HepG2 (cell line): Measurements from ENCODE around the gene SOWAHA. TPM values are rescaled to one million over a fixed set of nuclear protein-coding genes. Genes with fewer than 3 reads are reported as not detected.
A peak's percentile ranks its signal among the peaks of the same experiment; 100 is the strongest.

Experiments used
- FOXA3 ChIP-seq: IDR thresholded peaks from 2 replicates; pipeline ENCODE4 v1.6.1; 2016; ENCODE audit warnings: missing genetic modification reagents, missing compliant biosample characterization
- FOXK2 ChIP-seq: fragments of 450-650 bp; IDR thresholded peaks from 2 replicates; pipeline ENCODE4 v1.6.1; 2016
- HMG20A ChIP-seq: IDR thresholded peaks from 2 replicates; pipeline ENCODE4 v1.6.1; 2016; ENCODE audit warnings: borderline replicate concordance
- KAT2B ChIP-seq: fragments of 150-350 bp; IDR thresholded peaks from 2 replicates; pipeline ENCODE4 v1.6.1; 2014; ENCODE audit warnings: low read depth, low read length, borderline replicate concordance
- MEF2D ChIP-seq: sonication (generic); formaldehyde crosslinking; IDR thresholded peaks from 2 replicates; pipeline ENCODE4 v1.5.1; 2020; ENCODE audit warnings: mild to moderate bottlenecking, missing genetic modification reagents
- NR3C1 ChIP-seq: sonication (generic); formaldehyde crosslinking; IDR thresholded peaks from 2 replicates; pipeline ENCODE4 v1.4.0; 2020; ENCODE audit warnings: missing genetic modification reagents
- RXRB ChIP-seq: IDR thresholded peaks from 2 replicates; pipeline ENCODE4 v1.6.1; 2016; ENCODE audit warnings: borderline replicate concordance, missing genetic modification reagents, missing compliant biosample characterization
- SIX1 ChIP-seq: sonication (generic); formaldehyde crosslinking; IDR thresholded peaks from 2 replicates; pipeline ENCODE4 v1.4.0; 2020; ENCODE audit warnings: missing genetic modification reagents, borderline replicate concordance
- THAP11 ChIP-seq: IDR thresholded peaks from 2 replicates; pipeline ENCODE4 v1.6.1; 2016; ENCODE audit warnings: missing biosample characterization, missing genetic modification reagents
- ZMYM4 ChIP-seq: sonication (generic); formaldehyde crosslinking; IDR thresholded peaks from 2 replicates; pipeline ENCODE4 v1.8.1; 2023; ENCODE audit warnings: mild to moderate bottlenecking, missing genetic modification reagents
- ZNF292 ChIP-seq: sonication (generic); formaldehyde crosslinking; IDR thresholded peaks from 2 replicates; pipeline ENCODE4 v1.8.1; 2022; ENCODE audit warnings: mild to moderate bottlenecking, low read depth, missing genetic modification reagents, borderline replicate concordance
- ZNF660 ChIP-seq: sonication (generic); formaldehyde crosslinking; IDR thresholded peaks from 2 replicates; pipeline ENCODE4 v1.5.1; 2020; ENCODE audit warnings: mild to moderate bottlenecking, low read depth, missing genetic modification reagents, borderline replicate concordance
- polyA plus RNA-seq, 8 experiments: library from polyadenylated mRNA; depleted of rRNA in 3 of 8; stranded (reverse) in 7 of 8; unstranded in 1 of 8; fragments of >200 nt; fragmentation: Illumina TruSeq in 4 of 8; extraction: Trizol in 4 of 8; gene quantifications; 2 replicates each; pipeline versions ENCODE4 v1.2.1 to v1.2.3, GENCODE V29; 2011 to 2016; ENCODE audit warnings: low read depth in 4 of 8, missing spikeins in 1 of 8, mixed read lengths in 1 of 8; ENCODE audit not compliant: insufficient read depth in 1 of 8
- total RNA-seq, 5 experiments: library from RNA; depleted of rRNA; stranded (reverse); fragments of >200 nt; fragmentation: Illumina TruSeq; extraction: Trizol; gene quantifications; 2 replicates each; pipeline ENCODE4 v1.2.3, GENCODE V29; 2016; ENCODE audit warnings: low read depth in 1 of 5
- TF ChIP-seq, protein P1 (sequence below): sonication (generic); formaldehyde crosslinking; IDR thresholded peaks from 2 replicates; pipeline ENCODE4 v1.4.0; 2020; ENCODE audit warnings: mild to moderate bottlenecking, missing genetic modification reagents
- TF ChIP-seq, protein P2 (sequence below): sonication (generic); formaldehyde crosslinking; IDR thresholded peaks from 2 replicates; pipeline ENCODE4 v1.4.0; 2020; ENCODE audit warnings: missing genetic modification reagents
- TF ChIP-seq, protein P3 (sequence below): sonication (generic); formaldehyde crosslinking; IDR thresholded peaks from 2 replicates; pipeline ENCODE4 v1.4.0; 2020; ENCODE audit warnings: missing genetic modification reagents
- TF ChIP-seq, protein P4 (sequence below): sonication (generic); formaldehyde crosslinking; IDR thresholded peaks from 2 replicates; pipeline ENCODE4 v1.5.1; 2020; ENCODE audit warnings: mild to moderate bottlenecking, missing genetic modification reagents, borderline replicate concordance
- TF ChIP-seq, protein P5 (sequence below): sonication (generic); formaldehyde crosslinking; IDR thresholded peaks from 2 replicates; pipeline ENCODE4 v1.5.0; 2020; ENCODE audit warnings: missing genetic modification reagents

Gene SOWAHA
- total and polyA plus RNA-seq, 2 of the 13 experiments (the other 11 are each of a cell fraction or from before 2014, with no cell fraction given) = 0.95 to 1.9 TPM

DNA sequence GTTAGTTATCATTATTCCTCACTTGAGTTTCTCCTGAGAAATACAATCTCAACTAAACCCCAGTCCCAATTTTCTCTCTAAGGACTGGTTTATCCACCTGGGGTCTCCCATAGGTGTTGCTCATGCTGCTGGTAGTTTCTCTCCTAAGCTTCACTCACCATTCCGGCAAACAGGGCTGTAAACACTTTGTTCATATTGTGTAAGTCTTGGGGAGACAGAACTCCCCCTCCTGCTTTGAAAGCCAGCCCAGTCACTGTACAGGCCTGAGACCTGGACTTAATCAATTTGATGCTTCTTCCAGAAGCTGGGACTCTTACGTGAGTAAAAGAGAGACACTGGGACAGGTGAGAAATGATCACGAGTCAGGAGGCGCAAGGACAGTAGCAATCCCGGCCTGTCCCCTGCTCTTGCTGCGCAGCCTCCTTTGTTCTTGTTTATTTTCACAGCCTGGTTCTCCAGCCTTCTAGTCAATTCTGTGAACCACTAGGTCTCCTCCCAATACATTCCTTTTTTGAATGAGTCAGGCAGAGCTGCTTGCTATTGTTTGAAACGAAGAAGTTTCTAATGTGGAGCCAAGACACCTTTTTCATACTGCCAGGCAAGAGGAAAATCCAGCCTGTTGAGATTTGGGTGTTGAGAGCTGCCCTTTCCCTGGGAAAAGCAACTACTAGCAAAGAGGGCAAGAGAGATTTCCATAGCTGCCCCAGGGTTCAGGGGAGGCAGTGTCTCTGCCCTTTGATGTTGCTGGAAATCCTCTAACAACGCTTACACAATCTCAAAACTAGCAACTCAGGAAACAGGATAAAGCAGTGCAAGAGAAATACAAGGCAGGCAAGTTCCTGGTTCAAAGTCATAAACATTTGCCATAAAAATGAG is 26.6 kb downstream of the SOWAHA start (continued):
- TF ChIP-seq, protein P1, sequence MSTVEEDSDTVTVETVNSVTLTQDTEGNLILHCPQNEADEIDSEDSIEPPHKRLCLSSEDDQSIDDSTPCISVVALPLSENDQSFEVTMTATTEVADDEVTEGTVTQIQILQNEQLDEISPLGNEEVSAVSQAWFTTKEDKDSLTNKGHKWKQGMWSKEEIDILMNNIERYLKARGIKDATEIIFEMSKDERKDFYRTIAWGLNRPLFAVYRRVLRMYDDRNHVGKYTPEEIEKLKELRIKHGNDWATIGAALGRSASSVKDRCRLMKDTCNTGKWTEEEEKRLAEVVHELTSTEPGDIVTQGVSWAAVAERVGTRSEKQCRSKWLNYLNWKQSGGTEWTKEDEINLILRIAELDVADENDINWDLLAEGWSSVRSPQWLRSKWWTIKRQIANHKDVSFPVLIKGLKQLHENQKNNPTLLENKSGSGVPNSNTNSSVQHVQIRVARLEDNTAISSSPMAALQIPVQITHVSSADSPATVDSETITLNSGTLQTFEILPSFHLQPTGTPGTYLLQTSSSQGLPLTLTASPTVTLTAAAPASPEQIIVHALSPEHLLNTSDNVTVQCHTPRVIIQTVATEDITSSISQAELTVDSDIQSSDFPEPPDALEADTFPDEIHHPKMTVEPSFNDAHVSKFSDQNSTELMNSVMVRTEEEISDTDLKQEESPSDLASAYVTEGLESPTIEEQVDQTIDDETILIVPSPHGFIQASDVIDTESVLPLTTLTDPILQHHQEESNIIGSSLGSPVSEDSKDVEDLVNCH (CRISPR knock-in tag) = no peak
- TF ChIP-seq HMG20A (CRISPR knock-in tag) (peak; percentile 48; the same call in 1 of the 2 replicates), RXRB (peak; percentile 90), THAP11 (peak; percentile 47; the same call in 1 of the 2 replicates), ZNF292 (CRISPR knock-in tag) (peak; percentile 81; the same call in 1 of the 2 replicates), ZMYM4 (CRISPR knock-in tag) (0 out of 2 replicates have a peak, but pooled peaks have one; percentile 45), MEF2D (CRISPR knock-in tag) (peak; percentile 56; the same call in 1 of the 2 replicates), FOXA3 (CRISPR knock-in tag) (peak; percentile 70), FOXK2 (peak; percentile 3; the same call in 1 of the 2 replicates), ZNF660 (no peak), NR3C1 (CRISPR knock-in tag) (no peak), SIX1 (no peak), KAT2B (no peak)
- TF ChIP-seq, protein P2, sequence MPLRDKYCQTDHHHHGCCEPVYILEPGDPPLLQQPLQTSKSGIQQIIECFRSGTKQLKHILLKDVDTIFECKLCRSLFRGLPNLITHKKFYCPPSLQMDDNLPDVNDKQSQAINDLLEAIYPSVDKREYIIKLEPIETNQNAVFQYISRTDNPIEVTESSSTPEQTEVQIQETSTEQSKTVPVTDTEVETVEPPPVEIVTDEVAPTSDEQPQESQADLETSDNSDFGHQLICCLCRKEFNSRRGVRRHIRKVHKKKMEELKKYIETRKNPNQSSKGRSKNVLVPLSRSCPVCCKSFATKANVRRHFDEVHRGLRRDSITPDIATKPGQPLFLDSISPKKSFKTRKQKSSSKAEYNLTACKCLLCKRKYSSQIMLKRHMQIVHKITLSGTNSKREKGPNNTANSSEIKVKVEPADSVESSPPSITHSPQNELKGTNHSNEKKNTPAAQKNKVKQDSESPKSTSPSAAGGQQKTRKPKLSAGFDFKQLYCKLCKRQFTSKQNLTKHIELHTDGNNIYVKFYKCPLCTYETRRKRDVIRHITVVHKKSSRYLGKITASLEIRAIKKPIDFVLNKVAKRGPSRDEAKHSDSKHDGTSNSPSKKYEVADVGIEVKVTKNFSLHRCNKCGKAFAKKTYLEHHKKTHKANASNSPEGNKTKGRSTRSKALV (CRISPR knock-in tag) = peak; percentile 52; the same call in 1 of the 2 replicates
- TF ChIP-seq, protein P3, sequence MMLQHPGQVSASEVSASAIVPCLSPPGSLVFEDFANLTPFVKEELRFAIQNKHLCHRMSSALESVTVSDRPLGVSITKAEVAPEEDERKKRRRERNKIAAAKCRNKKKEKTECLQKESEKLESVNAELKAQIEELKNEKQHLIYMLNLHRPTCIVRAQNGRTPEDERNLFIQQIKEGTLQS = 0 out of 2 replicates have a peak, but pooled peaks have one; percentile 20
- TF ChIP-seq, protein P4, sequence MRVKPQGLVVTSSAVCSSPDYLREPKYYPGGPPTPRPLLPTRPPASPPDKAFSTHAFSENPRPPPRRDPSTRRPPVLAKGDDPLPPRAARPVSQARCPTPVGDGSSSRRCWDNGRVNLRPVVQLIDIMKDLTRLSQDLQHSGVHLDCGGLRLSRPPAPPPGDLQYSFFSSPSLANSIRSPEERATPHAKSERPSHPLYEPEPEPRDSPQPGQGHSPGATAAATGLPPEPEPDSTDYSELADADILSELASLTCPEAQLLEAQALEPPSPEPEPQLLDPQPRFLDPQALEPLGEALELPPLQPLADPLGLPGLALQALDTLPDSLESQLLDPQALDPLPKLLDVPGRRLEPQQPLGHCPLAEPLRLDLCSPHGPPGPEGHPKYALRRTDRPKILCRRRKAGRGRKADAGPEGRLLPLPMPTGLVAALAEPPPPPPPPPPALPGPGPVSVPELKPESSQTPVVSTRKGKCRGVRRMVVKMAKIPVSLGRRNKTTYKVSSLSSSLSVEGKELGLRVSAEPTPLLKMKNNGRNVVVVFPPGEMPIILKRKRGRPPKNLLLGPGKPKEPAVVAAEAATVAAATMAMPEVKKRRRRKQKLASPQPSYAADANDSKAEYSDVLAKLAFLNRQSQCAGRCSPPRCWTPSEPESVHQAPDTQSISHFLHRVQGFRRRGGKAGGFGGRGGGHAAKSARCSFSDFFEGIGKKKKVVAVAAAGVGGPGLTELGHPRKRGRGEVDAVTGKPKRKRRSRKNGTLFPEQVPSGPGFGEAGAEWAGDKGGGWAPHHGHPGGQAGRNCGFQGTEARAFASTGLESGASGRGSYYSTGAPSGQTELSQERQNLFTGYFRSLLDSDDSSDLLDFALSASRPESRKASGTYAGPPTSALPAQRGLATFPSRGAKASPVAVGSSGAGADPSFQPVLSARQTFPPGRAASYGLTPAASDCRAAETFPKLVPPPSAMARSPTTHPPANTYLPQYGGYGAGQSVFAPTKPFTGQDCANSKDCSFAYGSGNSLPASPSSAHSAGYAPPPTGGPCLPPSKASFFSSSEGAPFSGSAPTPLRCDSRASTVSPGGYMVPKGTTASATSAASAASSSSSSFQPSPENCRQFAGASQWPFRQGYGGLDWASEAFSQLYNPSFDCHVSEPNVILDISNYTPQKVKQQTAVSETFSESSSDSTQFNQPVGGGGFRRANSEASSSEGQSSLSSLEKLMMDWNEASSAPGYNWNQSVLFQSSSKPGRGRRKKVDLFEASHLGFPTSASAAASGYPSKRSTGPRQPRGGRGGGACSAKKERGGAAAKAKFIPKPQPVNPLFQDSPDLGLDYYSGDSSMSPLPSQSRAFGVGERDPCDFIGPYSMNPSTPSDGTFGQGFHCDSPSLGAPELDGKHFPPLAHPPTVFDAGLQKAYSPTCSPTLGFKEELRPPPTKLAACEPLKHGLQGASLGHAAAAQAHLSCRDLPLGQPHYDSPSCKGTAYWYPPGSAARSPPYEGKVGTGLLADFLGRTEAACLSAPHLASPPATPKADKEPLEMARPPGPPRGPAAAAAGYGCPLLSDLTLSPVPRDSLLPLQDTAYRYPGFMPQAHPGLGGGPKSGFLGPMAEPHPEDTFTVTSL (CRISPR knock-in tag) = peak; percentile 92; the same call in 1 of the 2 replicates
- TF ChIP-seq, protein P5, sequence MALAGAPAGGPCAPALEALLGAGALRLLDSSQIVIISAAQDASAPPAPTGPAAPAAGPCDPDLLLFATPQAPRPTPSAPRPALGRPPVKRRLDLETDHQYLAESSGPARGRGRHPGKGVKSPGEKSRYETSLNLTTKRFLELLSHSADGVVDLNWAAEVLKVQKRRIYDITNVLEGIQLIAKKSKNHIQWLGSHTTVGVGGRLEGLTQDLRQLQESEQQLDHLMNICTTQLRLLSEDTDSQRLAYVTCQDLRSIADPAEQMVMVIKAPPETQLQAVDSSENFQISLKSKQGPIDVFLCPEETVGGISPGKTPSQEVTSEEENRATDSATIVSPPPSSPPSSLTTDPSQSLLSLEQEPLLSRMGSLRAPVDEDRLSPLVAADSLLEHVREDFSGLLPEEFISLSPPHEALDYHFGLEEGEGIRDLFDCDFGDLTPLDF (CRISPR knock-in tag) = no peak
